GM23338 (cell line): ENCODE data around the gene SPDYE17.
"Not testable (repeated sequence)": the region's sequence is repeated elsewhere in the genome, so short reads cannot be mapped to it uniquely, and the experiment has no call there.

ENCODE experiments used
- CTCF ChIP-seq, 2 experiments: fragments of 200-600 bp in 1 of 2; sonication (generic) in 1 of 2; conservative IDR thresholded peaks; 2 replicates each; pipeline versions ENCODE4 v1.5.1 to v1.6.1; 2016 to 2017; ENCODE audit warnings: antibody characterized with exemption in 2 of 2, low read depth in 2 of 2, mild to moderate bottlenecking in 2 of 2, moderate library complexity in 1 of 2
- EZH2 ChIP-seq: fragments of 200-600 bp; sonication (generic); IDR thresholded peaks from one replicate; pipeline ENCODE4 v1.8.0; 2017; ENCODE audit warnings: antibody characterized with exemption, mild to moderate bottlenecking, low read depth; ENCODE audit not compliant: unreplicated experiment
- EZH2phosphoT487 ChIP-seq: fragments of 200-600 bp; sonication (generic); IDR thresholded peaks from one replicate; pipeline ENCODE4 v1.8.1; 2018; ENCODE audit warnings: antibody characterized with exemption; ENCODE audit not compliant: unreplicated experiment
- POLR2AphosphoS5 ChIP-seq: IDR thresholded peaks from 2 replicates; pipeline ENCODE4 v1.6.1; 2016; ENCODE audit warnings: antibody characterized with exemption, low read depth
- REST ChIP-seq: IDR thresholded peaks from one replicate; pipeline ENCODE4 v1.6.1; 2018; ENCODE audit warnings: antibody characterized with exemption; ENCODE audit not compliant: unreplicated experiment
- ZNF114 ChIP-seq: fragments of 250-450 bp; sonication (Bioruptor Pico); IDR thresholded peaks from 2 replicates; pipeline ENCODE4 v1.5.0; 2020; ENCODE audit warnings: mild to moderate bottlenecking, moderate library complexity

GRCh38 chr7:77032261-77032660 is at the start of gene SPDYE17:
- TF ChIP-seq CTCF (conservative IDR thresholded peaks at IDR 0.05; ENCODE audit: low read depth in 2 of 2); REST; EZH2; EZH2phosphoT487; POLR2AphosphoS5; ZNF114 (CRISPR knock-in tag): not testable (repeated sequence)
